Fibroblast of lung (primary cell): ENCODE results near the gene CHFR. TPM values are rescaled to one million over a fixed set of nuclear protein-coding genes. Genes with fewer than 3 reads are reported as not detected.

Source experiments
- DNase-seq, 2 donors: peaks; one replicate each; pipeline versions ENCODE4 v3.0.0 to v3.0.0-alpha.2; 2010; ENCODE audit warnings: low read depth in 2 of 2
- H2AFZ ChIP-seq: 2 replicates; pipeline ENCODE4 v1.5.1; 2012; ENCODE audit warnings: low read length, control low read depth, inconsistent platforms
- H3K27ac ChIP-seq: 2 replicates; pipeline ENCODE4 v1.5.1; 2011; ENCODE audit warnings: low read length, control low read depth; ENCODE audit not compliant: insufficient read depth
- H3K27me3 ChIP-seq: 2 replicates; pipeline ENCODE4 v1.5.1; 2011; ENCODE audit warnings: mild to moderate bottlenecking, low read length; ENCODE audit not compliant: control insufficient read depth, insufficient read depth
- H3K36me3 ChIP-seq: 2 replicates; pipeline ENCODE4 v1.5.1; 2011; ENCODE audit warnings: low read length; ENCODE audit not compliant: control insufficient read depth, insufficient read depth
- H3K4me1 ChIP-seq: 2 replicates; pipeline ENCODE4 v1.5.1; 2011; ENCODE audit warnings: low read length; ENCODE audit not compliant: control insufficient read depth, insufficient read depth; ENCODE audit errors: extremely low read depth
- H3K4me2 ChIP-seq: 2 replicates; pipeline ENCODE4 v1.5.1; 2011; ENCODE audit warnings: low read length, control low read depth; ENCODE audit not compliant: insufficient read depth; ENCODE audit errors: extremely low read depth
- H3K4me3 ChIP-seq, 4 experiments: fragments of 200-600 bp in 1 of 4; sonication (generic) in 1 of 4; replicated peaks in 1 of 4; 2 replicates each; pipeline ENCODE4 v1.5.1; 2011 to 2016; ENCODE audit warnings: low read length in 4 of 4, low read depth in 3 of 4, mild to moderate bottlenecking in 3 of 4, control low read depth in 2 of 4, inconsistent platforms in 1 of 4, mixed read lengths in 1 of 4; ENCODE audit not compliant: insufficient read depth in 1 of 4; ENCODE audit errors: control extremely low read depth in 1 of 4
- H3K79me2 ChIP-seq: 2 replicates; pipeline ENCODE4 v1.5.1; 2012; ENCODE audit warnings: mild to moderate bottlenecking, low read length, inconsistent platforms; ENCODE audit not compliant: control insufficient read depth, insufficient read depth
- H3K9ac ChIP-seq: 2 replicates; pipeline ENCODE4 v1.5.1; 2011; ENCODE audit warnings: mild to moderate bottlenecking, low read length, control low read depth; ENCODE audit not compliant: insufficient read depth
- H3K9me3 ChIP-seq: 2 replicates; pipeline ENCODE4 v1.5.1; 2012; ENCODE audit warnings: low read depth, low read length; ENCODE audit not compliant: control insufficient read depth, insufficient read depth
- H4K20me1 ChIP-seq: 2 replicates; pipeline ENCODE4 v1.5.1; 2011; ENCODE audit warnings: low read length; ENCODE audit not compliant: control insufficient read depth, insufficient read depth; ENCODE audit errors: extremely low read depth
- CTCF ChIP-seq, 2 donors: IDR thresholded peaks in 1 of 2; conservative IDR thresholded peaks in 1 of 2; 1 replicate in 1 of 2; 2 replicates in 1 of 2; pipeline ENCODE4 v1.5.1; 2011 to 2012; ENCODE audit warnings: low read length in 2 of 2, control low read depth in 1 of 2, inconsistent platforms in 1 of 2, low read depth in 1 of 2, mild to moderate bottlenecking in 1 of 2
- EZH2 ChIP-seq: IDR thresholded peaks from 2 replicates; pipeline ENCODE4 v1.5.1; 2012; ENCODE audit warnings: low read length, control low read depth, mild to moderate bottlenecking; ENCODE audit errors: missing control alignments
- polyA plus RNA-seq, 2 donors: library from polyadenylated mRNA; depleted of rRNA in 1 of 2; stranded (reverse) in 1 of 2; unstranded in 1 of 2; fragments of >200 nt; gene quantifications; 2 replicates each; pipeline ENCODE4 v1.2.1, GENCODE V29; 2011 to 2012; ENCODE audit warnings: missing spikeins in 1 of 2
- total RNA-seq: library from RNA; depleted of rRNA; stranded (reverse); fragments of >200 nt; gene quantifications from 2 replicates; pipeline ENCODE4 v1.2.1, GENCODE V29; 2014

CHFR gene
- total and polyA plus RNA-seq, 2 donors (not counting 1 experiment from before 2014, with no cell fraction given): 24.3 to 28.2 TPM

GRCh38 chr12:132804426-132804861 is 83.0 kb downstream of the CHFR start:
- Histone ChIP-seq H3K27me3 (no peaks in the 10 kb centered on the region), H3K4me3 (no peak overlapping the region), H2AFZ (no peak overlapping the region), H3K9me3 (no peaks in the 10 kb centered on the region), H3K79me2 (peaks cover 37% of the 10 kb centered on the region), H4K20me1 (peaks cover 1% of the 10 kb centered on the region), H3K9ac (no peak overlapping the region), H3K27ac (no peak overlapping the region), H3K4me2 (no peak overlapping the region), H3K4me1 (no peaks in the 10 kb centered on the region), H3K36me3 (peaks cover 51% of the 10 kb centered on the region)
- DNase-seq: no peak
- TF ChIP-seq EZH2: no peak
- TF ChIP-seq CTCF (conservative IDR thresholded peaks at IDR 0.05 in 1 of 2, IDR thresholded peaks at IDR 0.05 in 1 of 2; ENCODE audit: low read depth in 1 of 2, low read length in 2 of 2): no peak

- peaks cover 1% of the 10 kb centered on the region for H4K20me1 ChIP-seq
- H3K4me1 ChIP-seq: no peaks in the 10 kb centered on the region
- H3K79me2 ChIP-seq: peaks cover 37% of the 10 kb centered on the region
- H2AFZ ChIP-seq: no peak overlapping the region
- no peak overlapping the region for H3K27ac ChIP-seq
- no peak overlapping the region for H3K4me3 ChIP-seq
- no peak for TF ChIP-seq CTCF (conservative IDR thresholded peaks at IDR 0.05 in 1 of 2, IDR thresholded peaks at IDR 0.05 in 1 of 2; ENCODE audit: low read depth in 1 of 2, low read length in 2 of 2)
- H3K36me3 ChIP-seq: peaks cover 55% of the 10 kb centered on the region
- H3K4me2 ChIP-seq: no peak overlapping the region
- no peaks in the 10 kb centered on the region for H3K9me3 ChIP-seq
- H3K27me3 ChIP-seq: no peaks in the 10 kb centered on the region
- H3K9ac ChIP-seq: no peak overlapping the region
- peak in 1 of 2 donors; percentile 67 for DNase-seq
Observed at GRCh38 chr12:132803888-132804287, 83.5 kb downstream of the CHFR start.

GRCh38 chr12:132803125-132803524 is 84.3 kb downstream of the CHFR start:
- DNase-seq: no peak
- H3K79me2 ChIP-seq: peaks cover 35% of the 10 kb centered on the region
- H3K4me3 ChIP-seq: no peak overlapping the region
- no peak overlapping the region for H3K27ac ChIP-seq
- no peak overlapping the region for H2AFZ ChIP-seq
- H3K4me2 ChIP-seq: no peak overlapping the region
- no peaks in the 10 kb centered on the region for H3K4me1 ChIP-seq
- H3K9me3 ChIP-seq: no peaks in the 10 kb centered on the region
- H3K27me3 ChIP-seq: no peaks in the 10 kb centered on the region
- H4K20me1 ChIP-seq: peaks cover 1% of the 10 kb centered on the region
- H3K9ac ChIP-seq: no peak overlapping the region
- TF ChIP-seq CTCF (conservative IDR thresholded peaks at IDR 0.05 in 1 of 2, IDR thresholded peaks at IDR 0.05 in 1 of 2; ENCODE audit: low read depth in 1 of 2, low read length in 2 of 2) (no peak), EZH2 (no peak)
- peaks cover 56% of the 10 kb centered on the region for H3K36me3 ChIP-seq
